Putamen (tissue), 1 donor: ENCODE results near the gene CD27.

Experiments used
- DNase-seq: peaks from one replicate; pipeline ENCODE4 v3.0.0-alpha.2; 2016; ENCODE audit warnings: low spot score

CD27 gene

GRCh38 chr12:6434205-6435140 lies 10.3 kb upstream of the CD27 start:
- DNase-seq, result no peak

GRCh38 chr12:6435961-6436715 lies 8.6 kb upstream of the CD27 start:
- no peak for DNase-seq

GRCh38 chr12:6437586-6437985 lies 7.2 kb upstream of the CD27 start:
- DNase-seq, result no peak

GRCh38 chr12:6438345-6438744 lies 6.4 kb upstream of the CD27 start:
- DNase-seq, result no peak

- DNase-seq, result no peak
Measured at GRCh38 chr12:6440391-6440790, 4.4 kb upstream of the CD27 start.

- no peak for DNase-seq
Measured at GRCh38 chr12:6442836-6443235, 1.9 kb upstream of the CD27 start.

- DNase-seq, result no peak
Measured at GRCh38 chr12:6443361-6443983, 1.3 kb upstream of the CD27 start.

- no peak for DNase-seq
Measured at GRCh38 chr12:6444031-6444430, 724 bp upstream of the CD27 start.

GRCh38 chr12:6450091-6450868 lies 5.5 kb downstream of the CD27 start:
- DNase-seq, result no peak

GRCh38 chr12:6450869-6451347 lies 6.2 kb downstream of the CD27 start:
- DNase-seq, result no peak

- peak; percentile 93 for DNase-seq
Measured at GRCh38 chr12:6451348-6452244, 6.8 kb downstream of the CD27 start, which contains the start of gene TAPBPL. TSS of gene TAPBPL (plus strand) at chr12:6452042. CDS start at chr12:6452249, 207 bp downstream.

- no peak for DNase-seq
Measured at GRCh38 chr12:6452245-6452943, 7.6 kb downstream of the CD27 start.

GRCh38 chr12:6452944-6453630 lies 8.3 kb downstream of the CD27 start:
- DNase-seq, result no peak

- no peak for DNase-seq
Measured at GRCh38 chr12:6457220-6457945, 12.6 kb downstream of the CD27 start.

GRCh38 chr12:6458281-6459003 lies 13.7 kb downstream of the CD27 start:
- no peak for DNase-seq

GRCh38 chr12:6459004-6459337 lies 14.2 kb downstream of the CD27 start:
- no peak for DNase-seq

- DNase-seq, result no peak
Measured at GRCh38 chr12:6460751-6461371, 16.1 kb downstream of the CD27 start.
